ENCODE measurements around the gene POU2AF2. TPM values are rescaled to one million over a fixed set of nuclear protein-coding genes. Genes with fewer than 3 reads are reported as not detected.

Gene POU2AF2
- total and polyA plus RNA-seq, 2 of the 8 experiments (the other 6 are each of a cell fraction or from before 2014, with no cell fraction given), result not detected

DNA sequence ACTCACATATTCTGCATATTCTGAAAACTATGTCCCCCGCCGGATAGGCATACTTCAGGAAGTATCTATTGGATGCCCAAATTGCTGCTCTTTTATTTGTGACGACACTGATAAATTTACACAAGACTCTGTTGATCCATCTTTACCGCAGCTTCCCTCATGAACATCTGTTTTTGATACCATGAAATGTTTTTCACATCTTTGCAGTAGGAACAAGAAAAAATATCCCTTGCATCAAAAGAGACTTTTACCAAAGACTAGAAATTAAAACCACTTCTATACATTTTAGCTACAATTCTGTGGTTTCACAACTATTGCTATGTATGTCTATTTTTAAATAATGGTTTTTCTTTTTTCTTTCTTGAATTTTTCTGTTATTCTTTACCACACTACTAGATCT is 15.3 kb downstream of the POU2AF2 start:
- Histone ChIP-seq H3K4ac (replicated peaks; ENCODE audit: insufficient read length, low read depth, low read length) (no peak overlapping the region), H3K9me3 (ENCODE audit: insufficient read depth in 2 of 2, low read depth in 1 of 2, low read length in 1 of 2) (no peaks in the 10 kb centered on the region), H3K4me3 (ENCODE audit: extremely low read depth in 1 of 4, insufficient read depth in 2 of 4, low read depth in 3 of 4, low read length in 4 of 4) (no peak overlapping the region), H4K5ac (ENCODE audit: insufficient read length, low read depth, low read length) (no peak overlapping the region), H2BK20ac (ENCODE audit: low read length) (no peak overlapping the region), H3K9ac (replicated peaks in 1 of 4; ENCODE audit: extremely low read depth in 1 of 4, low read depth in 3 of 4, low read length in 3 of 4) (no peak overlapping the region), H3K27ac (ENCODE audit: low read depth, low read length) (no peak overlapping the region), H3K27me3 (replicated peaks in 1 of 4; ENCODE audit: control insufficient read depth in 3 of 4, extremely low read depth in 1 of 4, insufficient read depth in 3 of 4, low read length in 3 of 4) (no peaks in the 10 kb centered on the region), H2BK5ac (ENCODE audit: low read depth, low read length) (no peak overlapping the region), H3K56ac (replicated peaks; ENCODE audit: insufficient read length, low read depth, low read length) (no peak overlapping the region), H3K14ac (ENCODE audit: insufficient read length) (no peak overlapping the region), H4K8ac (ENCODE audit: extremely low read depth, insufficient read depth, low read length) (no peak overlapping the region), H2AK5ac (ENCODE audit: low read depth, low read length) (no peak overlapping the region), H3K36me3 (ENCODE audit: control insufficient read depth in 2 of 4, insufficient read depth in 4 of 4, low read length in 3 of 4) (no peaks in the 10 kb centered on the region), H3K18ac (ENCODE audit: extremely low read depth, low read length) (no peak overlapping the region), H3K79me1 (ENCODE audit: low read depth, low read length) (no peaks in the 10 kb centered on the region), H2BK15ac (ENCODE audit: low read length) (no peak overlapping the region), H3K23ac (ENCODE audit: insufficient read length) (no peak overlapping the region), H4K91ac (replicated peaks; ENCODE audit: insufficient read length, low read length) (no peak overlapping the region), H2BK120ac (replicated peaks; ENCODE audit: low read depth, low read length) (no peak overlapping the region), H3K4me1 (replicated peaks in 1 of 4; ENCODE audit: control insufficient read depth in 3 of 4, insufficient read depth in 4 of 4, low read length in 3 of 4) (no peaks in the 10 kb centered on the region), H3K23me2 (ENCODE audit: low read depth, low read length) (no peaks in the 10 kb centered on the region), H3K4me2 (ENCODE audit: insufficient read depth in 1 of 2, low read depth in 2 of 2, low read length in 2 of 2) (no peak overlapping the region), H4K20me1 (replicated peaks in 1 of 2; ENCODE audit: control insufficient read depth in 1 of 2, insufficient read depth in 2 of 2, low read length in 2 of 2) (no peaks in the 10 kb centered on the region), H3K79me2 (ENCODE audit: control insufficient read depth in 1 of 2, insufficient read depth in 2 of 2, low read length in 2 of 2) (no peaks in the 10 kb centered on the region), H2AFZ (ENCODE audit: low read length) (no peak overlapping the region), H2BK12ac (ENCODE audit: low read depth, low read length) (no peak overlapping the region)
- CTCF ChIA-PET (ENCODE audit: partially characterized antibody), result interaction anchor here (0.8 kb wide), 1 partner anchor 546 kb away, joined by 3 read pairs; no protein-coding TSS in a partner anchor
- 94% methylated on average over 4 of the region's 4 CpGs; no CpG with 5 or more reads in 1 of the 2 experiments for WGBS, 2 experiments (ENCODE audit: extremely low coverage in 1 of 2, insufficient coverage in 1 of 2, insufficient read length in 1 of 2, insufficient replicate concordance in 2 of 2, low coverage in 1 of 2, low lambda C conversion rate in 2 of 2, missing lambda C conversion rate in 1 of 2)
- POLR2A ChIA-PET (ENCODE audit: partially characterized antibody), result no interaction called here
- no peak for TF ChIP-seq CHD2 (IDR thresholded peaks at IDR 0.05; ENCODE audit: low read length)
- TF ChIP-seq JUN (IDR thresholded peaks at IDR 0.05; ENCODE audit: low read depth, low read length), result no peak
- no peak for TF ChIP-seq CHD1 (IDR thresholded peaks at IDR 0.05; ENCODE audit: low read depth, low read length)
- no peak for TF ChIP-seq NRF1 (IDR thresholded peaks at IDR 0.05; ENCODE audit: low read depth, low read length)
- FAIRE-seq, result no peak
- DNase-seq (ENCODE audit: low read depth in 1 of 2, low spot score in 2 of 2), result no peak

All from H1 (cell line).